Activated CD4-positive, alpha-beta memory T cell treated with anti-CD3 and anti-CD28 coated beads, Interleukin-2, amount 10 ng/mL, durations not matched to agents 7 days and 5 days (primary cell): Measurements from ENCODE around the gene HCAR2. TPM values are rescaled to one million over a fixed set of nuclear protein-coding genes. Genes with fewer than 3 reads are reported as not detected.
"Not testable (repeated sequence)": the region's sequence is repeated elsewhere in the genome, so short reads cannot be mapped to it uniquely, and the experiment has no call there.

Experiments
- CTCF ChIA-PET: fragments of 350-600 bp; sonication (Branson Sonifier 250); formaldehyde crosslinking; loops from one replicate; lab custom pipeline; 2021; ENCODE audit warnings: antibody characterized with exemption, inconsistent platforms; lab: Charles Lee
- POLR2A ChIA-PET: fragments of 350-600 bp; sonication (Branson Sonifier 250); formaldehyde crosslinking; loops from one replicate; lab custom pipeline; 2021; ENCODE audit warnings: antibody characterized with exemption; lab: Charles Lee
- DNase-seq: peaks from one replicate; pipeline ENCODE4 v3.0.0-alpha.2; 2020
- H3K27ac Mint-ChIP-seq: one replicate; pipeline ENCODE4 v1.8.0; 2021; ENCODE audit warnings: mild to moderate bottlenecking, mixed read lengths
- H3K27me3 Mint-ChIP-seq: one replicate; pipeline ENCODE4 v1.8.0; 2021; ENCODE audit warnings: mixed read lengths
- H3K36me3 Mint-ChIP-seq: one replicate; pipeline ENCODE4 v1.8.0; 2021; ENCODE audit warnings: low read depth, mixed read lengths
- H3K4me1 Mint-ChIP-seq: one replicate; pipeline ENCODE4 v1.8.0; 2021; ENCODE audit warnings: mixed read lengths
- H3K4me3 Mint-ChIP-seq: one replicate; pipeline ENCODE4 v1.8.0; 2021; ENCODE audit warnings: mild to moderate bottlenecking, mixed read lengths
- H3K9me3 Mint-ChIP-seq: one replicate; pipeline ENCODE4 v1.8.0; 2021; ENCODE audit warnings: mixed read lengths
- total RNA-seq, 2 experiments: library from RNA; stranded (reverse); gene quantifications; one replicate each; pipeline ENCODE4 v1.2.3, GENCODE V29; 2021

HCAR2 gene
- total RNA-seq, 2 experiments from 2014 or later, result not detected

DNA sequence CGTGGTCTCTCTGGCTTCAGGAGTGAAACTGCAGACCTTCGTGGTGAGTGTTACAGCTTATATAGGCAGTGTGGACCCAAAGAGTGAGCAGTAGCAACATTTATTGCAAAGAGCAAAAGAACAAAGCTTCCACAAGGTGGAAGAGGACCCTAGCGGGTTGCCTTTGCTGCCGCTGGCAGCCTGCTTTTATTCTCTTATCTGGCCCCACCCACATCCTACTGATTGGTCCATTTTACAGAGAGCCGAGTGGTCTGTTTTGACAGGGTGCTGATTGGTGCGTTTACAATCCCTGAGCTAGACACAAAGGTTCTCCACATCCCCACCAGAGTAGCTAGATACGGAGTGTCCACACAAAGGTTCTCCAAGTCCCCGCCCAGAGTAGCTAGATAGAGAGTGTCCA is 27.1 kb downstream of the HCAR2 start:
- POLR2A ChIA-PET, H3K4me3 Mint-ChIP-seq, H3K9me3 Mint-ChIP-seq, H3K27ac Mint-ChIP-seq, DNase-seq, H3K36me3 Mint-ChIP-seq, H3K4me1 Mint-ChIP-seq, H3K27me3 Mint-ChIP-seq: not testable (repeated sequence)
- CTCF ChIA-PET, result interaction anchor here (0.6 kb wide), 1 partner anchor 24 kb away, joined by 4 read pairs; no protein-coding TSS in a partner anchor

DNA sequence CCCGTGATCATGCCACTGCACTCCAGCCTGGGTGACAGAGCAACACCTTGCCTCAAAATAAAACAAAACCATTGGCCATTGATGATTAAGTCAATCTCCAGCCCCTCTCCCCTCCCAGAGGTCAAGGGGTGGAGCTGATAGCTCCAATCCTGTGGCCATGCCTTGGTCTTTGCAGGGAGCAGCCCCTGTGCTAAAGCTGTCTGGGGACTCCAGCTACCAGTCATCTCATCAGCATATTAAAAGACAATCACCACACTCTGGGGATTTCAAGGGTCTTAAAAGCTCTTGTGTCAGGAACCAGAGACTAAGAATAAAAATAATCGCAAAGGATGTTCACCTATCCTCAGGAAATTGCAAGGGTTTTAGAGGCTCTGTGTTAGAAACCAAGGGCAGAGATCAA is 30.6 kb downstream of the HCAR2 start:
- Mint-ChIP-seq H3K27me3 (peaks cover 4% of the 10 kb centered on the region), H3K4me1 (no peaks in the 10 kb centered on the region), H3K9me3 (no peaks in the 10 kb centered on the region), H3K27ac (no peak overlapping the region), H3K36me3 (no peaks in the 10 kb centered on the region), H3K4me3 (no peak overlapping the region)
- POLR2A ChIA-PET, result no interaction called here
- no peak for DNase-seq
- CTCF ChIA-PET, result interaction anchor here (0.5 kb wide), 1 partner anchor 94 kb away, joined by 3 read pairs; no protein-coding TSS in a partner anchor

- Mint-ChIP-seq H3K27me3 (peaks cover 4% of the 10 kb centered on the region), H3K4me1 (peaks cover 2% of the 10 kb centered on the region), H3K27ac (no peak overlapping the region), H3K9me3 (no peaks in the 10 kb centered on the region), H3K4me3 (no peak overlapping the region), H3K36me3 (no peaks in the 10 kb centered on the region)
- no peak for DNase-seq
- ChIA-PET CTCF (interaction anchor here (0.6 kb wide), 1 partner anchor 13 kb away, joined by 3 read pairs; no protein-coding TSS in a partner anchor), POLR2A (no interaction called here)
These were observed 33.6 kb downstream of the HCAR2 start for GRCh38 chr12:122669397-122670070.

- Mint-ChIP-seq H3K4me1 (peaks cover 2% of the 10 kb centered on the region), H3K4me3 (no peak overlapping the region), H3K36me3 (no peaks in the 10 kb centered on the region), H3K27me3 (peaks cover 2% of the 10 kb centered on the region), H3K9me3 (no peaks in the 10 kb centered on the region), H3K27ac (no peak overlapping the region)
- POLR2A ChIA-PET, result no interaction called here
- no peak for DNase-seq
- CTCF ChIA-PET, result interaction anchor here (1.0 kb wide), 2 partner anchors 10 to 126 kb away, joined by 3 to 8 read pairs; no protein-coding TSS in a partner anchor
These were observed 34.9 kb downstream of the HCAR2 start for GRCh38 chr12:122668268-122668667.

DNA sequence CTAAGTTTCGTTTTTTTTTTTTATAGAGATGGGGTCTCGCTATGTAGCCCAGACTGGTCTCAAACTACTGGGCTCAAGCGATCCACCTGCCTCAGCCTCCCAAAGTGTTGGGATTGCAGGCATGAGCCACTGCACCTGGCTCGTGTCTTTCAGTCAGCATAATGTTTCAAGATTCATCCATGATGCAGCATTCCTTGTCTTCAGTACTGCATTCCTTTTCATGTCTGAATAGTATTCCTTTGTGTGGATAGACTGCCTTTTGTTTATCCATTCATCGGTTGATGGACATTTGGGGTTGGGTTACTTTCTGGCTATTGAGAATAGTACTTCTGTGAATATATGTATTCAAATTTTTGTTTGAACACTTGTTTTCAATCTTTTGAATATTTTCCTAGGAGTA is 37.4 kb downstream of the HCAR2 start:
- Mint-ChIP-seq H3K9me3 (no peaks in the 10 kb centered on the region), H3K36me3 (no peaks in the 10 kb centered on the region), H3K4me3 (no peak overlapping the region), H3K4me1 (peaks cover 2% of the 10 kb centered on the region), H3K27me3 (no peaks in the 10 kb centered on the region), H3K27ac (no peak overlapping the region)
- POLR2A ChIA-PET, result no interaction called here
- CTCF ChIA-PET, result no interaction called here
- no peak for DNase-seq

- Mint-ChIP-seq H3K4me3 (no peak overlapping the region), H3K36me3 (no peaks in the 10 kb centered on the region), H3K4me1 (peaks cover 2% of the 10 kb centered on the region), H3K27me3 (no peaks in the 10 kb centered on the region), H3K9me3 (no peaks in the 10 kb centered on the region), H3K27ac (no peak overlapping the region)
- CTCF ChIA-PET, result no interaction called here
- POLR2A ChIA-PET, result no interaction called here
- no peak for DNase-seq
These were observed 37.8 kb downstream of the HCAR2 start for GRCh38 chr12:122665349-122665748.

GRCh38 chr12:122661938-122662337 is 41.2 kb downstream of the HCAR2 start:
- no peak for DNase-seq

GRCh38 chr12:122661246-122661645 is 41.9 kb downstream of the HCAR2 start:
- H3K27me3 Mint-ChIP-seq, result no peaks in the 10 kb centered on the region
- H3K4me1 Mint-ChIP-seq, result peaks cover 2% of the 10 kb centered on the region
- H3K4me3 Mint-ChIP-seq, result no peak overlapping the region
- H3K36me3 Mint-ChIP-seq, result no peaks in the 10 kb centered on the region
- ChIA-PET CTCF (no interaction called here), POLR2A (no interaction called here)
- no peak overlapping the region for H3K27ac Mint-ChIP-seq
- H3K9me3 Mint-ChIP-seq, result no peaks in the 10 kb centered on the region
- DNase-seq, result no peak

More at GRCh38 chr12:122661938-122662337, 41.2 kb downstream of the HCAR2 start:
- Mint-ChIP-seq H3K4me1 (peaks cover 2% of the 10 kb centered on the region), H3K4me3 (no peak overlapping the region), H3K9me3 (no peaks in the 10 kb centered on the region), H3K36me3 (no peaks in the 10 kb centered on the region), H3K27me3 (no peaks in the 10 kb centered on the region), H3K27ac (no peak overlapping the region)
- ChIA-PET CTCF (interaction anchor here (0.7 kb wide), 1 partner anchor 305 kb away, joined by 4 read pairs; no protein-coding TSS in a partner anchor), POLR2A (no interaction called here)

- POLR2A ChIA-PET, result no interaction called here
- CTCF ChIA-PET, result no interaction called here
- no peaks in the 10 kb centered on the region for H3K4me1 Mint-ChIP-seq
These were observed 43.6 kb downstream of the HCAR2 start for GRCh38 chr12:122659579-122659978.

GRCh38 chr12:122656298-122656697 is 46.9 kb downstream of the HCAR2 start:
- ChIA-PET POLR2A (no interaction called here), CTCF (interaction anchor here (1.2 kb wide), 1 partner anchor 97 kb away, joined by 3 read pairs; no protein-coding TSS in a partner anchor)
- no peak for DNase-seq
- H3K27me3 Mint-ChIP-seq, result no peaks in the 10 kb centered on the region
- no peaks in the 10 kb centered on the region for H3K4me1 Mint-ChIP-seq
- no peaks in the 10 kb centered on the region for H3K36me3 Mint-ChIP-seq
- H3K4me3 Mint-ChIP-seq, result no peak overlapping the region
- no peaks in the 10 kb centered on the region for H3K9me3 Mint-ChIP-seq
- no peak overlapping the region for H3K27ac Mint-ChIP-seq

More at GRCh38 chr12:122659579-122659978, 43.6 kb downstream of the HCAR2 start:
- Mint-ChIP-seq H3K4me3 (no peak overlapping the region), H3K36me3 (no peaks in the 10 kb centered on the region), H3K27ac (no peak overlapping the region), H3K27me3 (no peaks in the 10 kb centered on the region), H3K9me3 (no peaks in the 10 kb centered on the region)
- DNase-seq, result no peak

- H3K27ac Mint-ChIP-seq, POLR2A ChIA-PET, H3K4me1 Mint-ChIP-seq, H3K9me3 Mint-ChIP-seq, H3K27me3 Mint-ChIP-seq, DNase-seq, H3K4me3 Mint-ChIP-seq, H3K36me3 Mint-ChIP-seq, CTCF ChIA-PET: not testable (repeated sequence)
These were observed 49.9 kb downstream of the HCAR2 start for GRCh38 chr12:122653291-122653690.

DNA sequence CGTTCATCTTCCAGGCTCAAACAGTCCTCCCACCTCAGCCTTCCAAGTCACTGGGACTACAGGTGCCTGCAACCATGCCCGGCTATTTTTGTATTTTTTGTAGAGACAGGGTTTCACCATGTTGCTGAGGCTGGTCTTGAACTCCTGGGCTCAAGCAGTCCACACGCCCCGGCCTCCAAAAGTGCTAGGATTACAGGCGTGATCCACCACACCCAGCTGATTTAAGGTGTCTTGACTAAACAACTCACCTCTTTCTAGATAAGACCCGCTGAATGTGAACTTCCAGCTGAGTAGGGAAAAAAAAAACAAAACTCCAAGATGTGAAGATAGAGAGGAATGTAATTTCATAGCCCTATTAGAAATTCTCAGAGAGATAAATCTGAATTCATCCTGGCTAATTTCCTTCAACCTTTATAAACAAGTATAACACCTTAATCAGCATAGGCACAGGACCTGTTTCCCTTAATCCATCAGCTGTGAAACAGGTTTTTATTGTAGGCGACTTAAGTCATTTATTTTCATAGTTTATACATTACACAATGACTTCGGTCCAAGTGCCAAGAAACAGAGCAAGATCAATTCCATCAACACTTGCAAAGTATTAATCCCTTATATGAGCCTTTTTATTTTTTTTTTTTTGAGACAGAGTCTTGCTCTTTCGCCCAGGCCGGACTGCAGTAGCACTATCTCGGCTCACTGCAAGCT is 51.5 kb downstream of the HCAR2 start:
- no peak overlapping the region for H3K27ac Mint-ChIP-seq
- CTCF ChIA-PET, result no interaction called here
- no peak overlapping the region for H3K4me3 Mint-ChIP-seq
- POLR2A ChIA-PET, result no interaction called here
- no peaks in the 10 kb centered on the region for H3K27me3 Mint-ChIP-seq
- no peak for DNase-seq
- H3K9me3 Mint-ChIP-seq, result no peaks in the 10 kb centered on the region
- no peaks in the 10 kb centered on the region for H3K36me3 Mint-ChIP-seq
- peaks cover 10% of the 10 kb centered on the region for H3K4me1 Mint-ChIP-seq
